ENCODE results near the gene IGSF10.

- TF ChIP-seq TAF1 (IDR thresholded peaks at IDR 0.05; ENCODE audit: low read depth), result no peak
- TF ChIP-seq TEAD4 (IDR thresholded peaks at IDR 0.05), result no peak
- no peak for TF ChIP-seq YY1 (IDR thresholded peaks at IDR 0.05; ENCODE audit: low read depth)
- no peak for TF ChIP-seq MAX (IDR thresholded peaks at IDR 0.05)
- TF ChIP-seq REST (IDR thresholded peaks at IDR 0.05; ENCODE audit: low read depth), result no peak
- TF ChIP-seq USF1 (IDR thresholded peaks at IDR 0.05), result no peak
- TF ChIP-seq NFIC (IDR thresholded peaks at IDR 0.05), result no peak
- TF ChIP-seq EGR1 (IDR thresholded peaks at IDR 0.05), result no peak
- TF ChIP-seq CEBPB (IDR thresholded peaks at IDR 0.05), result no peak
- TF ChIP-seq ZBTB7A (IDR thresholded peaks at IDR 0.05; ENCODE audit: low read depth), result no peak
Measured at GRCh38 chr3:151430821-151431484, 29.9 kb downstream of the IGSF10 start.
